Activated CD4-positive, alpha-beta T cell treated with anti-CD3 and anti-CD28 coated beads, Interleukin-10, Interleukin-2, amounts not matched to agents 100 ng/mL and 50 ng/mL, durations not matched to agents 16 hours and 8 hours (primary cell): Measurements from ENCODE around the gene RHCG.

ENCODE experiments used
- DNase-seq: peaks from one replicate; pipeline ENCODE4 v3.0.0-alpha.2; 2020

RHCG gene

GRCh38 chr15:89442671-89443307, 53.6 kb downstream of the RHCG start:
- peak; percentile 69 for DNase-seq

- no peak for DNase-seq
Observed at GRCh38 chr15:89442155-89442554, 54.2 kb downstream of the RHCG start.

- DNase-seq, result no peak
Observed at GRCh38 chr15:89441295-89441812, 55.0 kb downstream of the RHCG start.

- no peak for DNase-seq
Observed at GRCh38 chr15:89439764-89440163, 56.6 kb downstream of the RHCG start.

DNA sequence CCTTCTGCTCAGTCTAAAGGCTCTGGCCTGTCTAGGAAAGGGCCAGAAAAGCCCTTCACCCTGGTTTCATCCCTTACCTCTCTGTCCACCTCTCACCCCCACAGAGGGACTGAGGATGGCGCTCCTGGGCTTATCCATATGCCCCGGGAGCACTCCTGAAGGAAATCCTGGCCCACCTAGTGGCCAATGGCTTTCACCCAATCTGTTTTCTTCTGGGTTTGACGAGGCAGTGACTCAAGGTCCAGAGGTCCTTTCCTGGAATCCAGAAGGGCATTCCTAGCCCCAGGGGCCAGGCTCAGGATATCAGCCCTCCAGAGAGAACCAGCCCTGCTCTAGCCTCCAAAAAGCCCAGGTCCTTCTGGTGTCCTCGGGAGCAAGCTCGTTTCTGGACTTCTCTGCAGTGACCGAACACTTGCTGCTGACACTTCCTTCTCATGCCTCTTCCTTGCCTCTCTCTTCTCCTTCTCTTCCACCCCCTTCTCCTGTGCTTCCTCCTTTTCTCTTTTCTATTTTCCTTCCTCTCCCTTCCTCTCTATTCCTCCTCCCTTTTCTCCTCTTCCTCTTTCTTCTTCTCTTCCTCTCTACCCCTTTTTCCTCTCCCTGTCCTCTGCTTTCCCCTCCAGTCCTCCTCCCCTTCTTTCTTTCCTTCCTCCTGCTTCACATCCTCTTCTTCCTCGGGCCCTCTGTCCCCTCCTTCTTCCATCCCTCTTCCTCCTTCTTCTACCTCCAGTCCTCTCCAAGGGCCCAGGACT, 59.6 kb downstream of the RHCG start:
- DNase-seq, result no peak

GRCh38 chr15:89435362-89435761, 61.0 kb downstream of the RHCG start:
- DNase-seq, result no peak

DNA sequence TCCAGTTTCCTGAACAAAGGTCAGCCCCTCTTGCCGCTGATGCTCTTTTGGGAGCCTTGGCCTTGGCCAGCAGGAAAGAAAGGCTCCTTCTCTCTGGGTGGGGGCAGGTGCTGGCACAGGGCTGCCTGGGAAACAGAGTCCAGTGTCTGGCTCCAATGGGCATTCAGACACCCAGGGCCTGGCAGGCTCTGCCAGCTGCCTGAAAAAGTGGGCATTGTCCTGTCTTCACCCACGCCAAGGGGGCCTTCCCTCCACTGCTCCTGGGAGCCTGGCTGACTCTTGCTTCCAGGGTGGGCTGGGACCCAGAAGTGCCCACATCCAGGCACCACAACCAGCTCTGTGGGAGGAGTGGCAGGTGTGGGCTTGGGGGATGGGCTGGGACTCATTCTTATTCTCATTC, 62.7 kb downstream of the RHCG start:
- no peak for DNase-seq

GRCh38 chr15:89430530-89431341, 65.6 kb downstream of the RHCG start:
- peak; percentile 87 for DNase-seq

GRCh38 chr15:89429986-89430385, 66.4 kb downstream of the RHCG start:
- DNase-seq, result no peak

DNA sequence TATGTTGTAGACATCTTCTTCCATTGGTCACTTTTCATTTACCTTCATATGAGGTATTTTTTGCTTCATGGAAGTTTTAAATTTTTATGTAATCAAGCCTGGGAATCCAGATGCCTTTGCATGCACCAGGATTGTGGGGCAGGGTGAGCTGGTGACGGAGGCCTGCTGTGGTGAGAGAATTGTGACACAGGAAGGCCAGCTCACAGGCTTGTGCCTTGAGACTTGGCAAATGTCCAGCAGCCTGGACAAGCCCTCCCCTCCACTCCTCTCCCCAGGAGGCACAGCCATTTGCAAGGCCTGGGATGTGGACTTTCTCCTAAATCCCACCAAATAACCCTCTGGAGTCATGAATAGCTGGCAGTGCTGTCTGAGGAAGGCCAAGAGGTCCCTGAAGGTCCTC, 67.4 kb downstream of the RHCG start:
- no peak for DNase-seq

- no peak for DNase-seq
Observed at GRCh38 chr15:89428246-89428645, 68.1 kb downstream of the RHCG start.

DNA sequence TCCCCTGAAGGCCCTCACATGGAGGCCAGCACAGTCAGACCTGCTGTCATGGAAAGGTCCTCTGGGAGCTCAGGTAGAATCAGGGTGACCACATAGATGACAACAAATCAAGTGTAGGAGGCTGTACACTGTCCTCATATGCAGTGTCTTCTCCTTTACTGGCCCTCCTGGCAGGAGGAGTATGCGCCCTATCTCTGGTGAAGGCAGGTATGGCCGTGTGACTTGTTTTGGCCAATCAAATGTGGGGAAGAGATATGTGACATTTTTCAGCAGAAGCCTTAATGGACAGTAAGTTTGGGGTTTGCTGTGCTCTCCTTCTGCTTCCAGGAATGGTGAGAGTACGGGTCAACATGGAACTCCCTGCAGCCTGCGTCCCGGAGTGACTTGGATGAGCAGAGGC, 69.9 kb downstream of the RHCG start:
- no peak for DNase-seq

- no peak for DNase-seq
Observed at GRCh38 chr15:89423981-89424380, 72.4 kb downstream of the RHCG start.
